Smooth muscle cell (in vitro differentiated cells): Measurements from ENCODE around the gene GAL3ST2. TPM values are rescaled to one million over a fixed set of nuclear protein-coding genes. Genes with fewer than 3 reads are reported as not detected.

ENCODE experiments used
- DNase-seq: peaks from one replicate; lab custom pipeline; 2025; ENCODE audit not compliant: unreplicated experiment; lab: John Stamatoyannopoulos, UW
- H2AFZ ChIP-seq: fragments of 200-600 bp; sonication (generic); 2 replicates; pipeline ENCODE4 v1.6.0; 2016; ENCODE audit warnings: antibody characterized with exemption, low read depth, mild to moderate bottlenecking
- H3F3A ChIP-seq: fragments of 200-600 bp; sonication (generic); 2 replicates; pipeline ENCODE4 v1.6.0; 2017; ENCODE audit warnings: antibody characterized with exemption, low read depth
- H3K27ac ChIP-seq: fragments of 200-600 bp; sonication (generic); 2 replicates; pipeline ENCODE4 v1.5.1; 2016; ENCODE audit warnings: low read depth, mild to moderate bottlenecking
- H3K27me3 ChIP-seq: fragments of 200-600 bp; sonication (generic); 2 replicates; pipeline ENCODE4 v1.6.1; 2016; ENCODE audit warnings: low read depth, mild to moderate bottlenecking
- H3K36me3 ChIP-seq: fragments of 200-600 bp; sonication (generic); 2 replicates; pipeline ENCODE4 v1.5.1; 2016; ENCODE audit warnings: low read depth
- H3K4me1 ChIP-seq: fragments of 200-600 bp; sonication (generic); 2 replicates; pipeline ENCODE4 v1.5.1; 2016; ENCODE audit warnings: low read depth
- H3K4me2 ChIP-seq: fragments of 200-600 bp; sonication (generic); 2 replicates; pipeline ENCODE4 v1.6.0; 2016; ENCODE audit warnings: mild to moderate bottlenecking
- H3K4me3 ChIP-seq: fragments of 200-600 bp; sonication (generic); 2 replicates; pipeline ENCODE4 v1.5.1; 2016; ENCODE audit warnings: mild to moderate bottlenecking
- H3K79me2 ChIP-seq: fragments of 200-600 bp; sonication (generic); 2 replicates; pipeline ENCODE4 v1.6.0; 2016; ENCODE audit warnings: low read depth, mild to moderate bottlenecking
- H3K9ac ChIP-seq: fragments of 200-600 bp; sonication (generic); 2 replicates; pipeline ENCODE4 v1.6.0; 2016; ENCODE audit warnings: low read depth
- H3K9me3 ChIP-seq: fragments of 200-600 bp; sonication (generic); replicated peaks from 2 replicates; pipeline ENCODE4 v1.5.1; 2016; ENCODE audit warnings: low read depth
- H4K20me1 ChIP-seq: fragments of 200-600 bp; sonication (generic); 2 replicates; pipeline ENCODE4 v1.6.0; 2016; ENCODE audit warnings: low read depth
- WGBS: methylation state at CpG from one replicate; pipeline ENCODE4 v1.1.7; 2016; ENCODE audit warnings: low lambda C conversion rate; 5-methylcytosine and 5-hydroxymethylcytosine counted together
- polyA plus RNA-seq: library from polyadenylated mRNA; unstranded; fragments of >200 nt; fragmentation: Nextera tagmentation; extraction: Ambion mirVana; gene quantifications from 2 replicates; pipeline ENCODE4 v1.2.1, GENCODE V29; 2016
- total RNA-seq: library from RNA; depleted of rRNA; stranded (reverse); fragments of >200 nt; gene quantifications from 2 replicates; pipeline ENCODE4 v1.2.3, GENCODE V29; 2014
- TF ChIP-seq, protein P1 (sequence below): fragments of 200-600 bp; sonication (generic); IDR thresholded peaks from 2 replicates; pipeline ENCODE4 v1.5.1; 2017; ENCODE audit warnings: borderline replicate concordance, mild to moderate bottlenecking, antibody characterized with exemption; ENCODE audit not compliant: insufficient read depth, poor library complexity, severe bottlenecking

Gene GAL3ST2
- total RNA-seq (not detected in 2 replicates), polyA plus RNA-seq (0.34 TPM in 2 replicates)

GRCh38 chr2:241776336-241777169 lies at the start of gene GAL3ST2:
Gene GAL3ST2, plus strand, starts transcription at chr2:241776822. Its CDS starts 134 bp downstream, at chr2:241776956.
- Histone ChIP-seq H4K20me1 (no peaks in the 10 kb centered on the region), H3K4me1 (peaks cover 13% of the 10 kb centered on the region), H3K27ac (no peak within 1 kb of the TSS), H3K9ac (no peak within 1 kb of the TSS), H3K9me3 (peaks cover 9% of the 10 kb centered on the region), H3K79me2 (no peaks in the 10 kb centered on the region), H3K4me2 (no peak within 1 kb of the TSS), H3K4me3 (no peak within 1 kb of the TSS), H3K27me3 (no peaks in the 10 kb centered on the region), H3K36me3 (no peaks in the 10 kb centered on the region), H2AFZ (no peak within 1 kb of the TSS), H3F3A (no peaks in the 10 kb centered on the region)
- 87% methylated on average over 27 of the region's 27 CpGs for WGBS
- DNase-seq: no peak
- TF ChIP-seq, protein P1, sequence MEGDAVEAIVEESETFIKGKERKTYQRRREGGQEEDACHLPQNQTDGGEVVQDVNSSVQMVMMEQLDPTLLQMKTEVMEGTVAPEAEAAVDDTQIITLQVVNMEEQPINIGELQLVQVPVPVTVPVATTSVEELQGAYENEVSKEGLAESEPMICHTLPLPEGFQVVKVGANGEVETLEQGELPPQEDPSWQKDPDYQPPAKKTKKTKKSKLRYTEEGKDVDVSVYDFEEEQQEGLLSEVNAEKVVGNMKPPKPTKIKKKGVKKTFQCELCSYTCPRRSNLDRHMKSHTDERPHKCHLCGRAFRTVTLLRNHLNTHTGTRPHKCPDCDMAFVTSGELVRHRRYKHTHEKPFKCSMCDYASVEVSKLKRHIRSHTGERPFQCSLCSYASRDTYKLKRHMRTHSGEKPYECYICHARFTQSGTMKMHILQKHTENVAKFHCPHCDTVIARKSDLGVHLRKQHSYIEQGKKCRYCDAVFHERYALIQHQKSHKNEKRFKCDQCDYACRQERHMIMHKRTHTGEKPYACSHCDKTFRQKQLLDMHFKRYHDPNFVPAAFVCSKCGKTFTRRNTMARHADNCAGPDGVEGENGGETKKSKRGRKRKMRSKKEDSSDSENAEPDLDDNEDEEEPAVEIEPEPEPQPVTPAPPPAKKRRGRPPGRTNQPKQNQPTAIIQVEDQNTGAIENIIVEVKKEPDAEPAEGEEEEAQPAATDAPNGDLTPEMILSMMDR: no peak

GRCh38 chr2:241728000-241728399 lies 48.6 kb upstream of the GAL3ST2 start:
- 96% methylated on average over 8 of the region's 8 CpGs for WGBS
- Histone ChIP-seq H3F3A (no peaks in the 10 kb centered on the region), H3K9ac (no peak overlapping the region), H3K36me3 (no peaks in the 10 kb centered on the region), H3K79me2 (no peaks in the 10 kb centered on the region), H2AFZ (no peak overlapping the region), H4K20me1 (no peaks in the 10 kb centered on the region), H3K27ac (no peak overlapping the region), H3K9me3 (no peaks in the 10 kb centered on the region), H3K4me1 (no peaks in the 10 kb centered on the region), H3K4me3 (no peak overlapping the region), H3K4me2 (no peak overlapping the region), H3K27me3 (no peaks in the 10 kb centered on the region)
- no peak for DNase-seq
- TF ChIP-seq, protein P1: no peak

GRCh38 chr2:241728627-241729026 lies 48.0 kb upstream of the GAL3ST2 start:
- Histone ChIP-seq H4K20me1 (no peaks in the 10 kb centered on the region), H3K27ac (no peak overlapping the region), H3K4me2 (no peak overlapping the region), H2AFZ (no peak overlapping the region), H3F3A (no peaks in the 10 kb centered on the region), H3K79me2 (no peaks in the 10 kb centered on the region), H3K27me3 (no peaks in the 10 kb centered on the region), H3K9ac (no peak overlapping the region), H3K4me1 (no peaks in the 10 kb centered on the region), H3K9me3 (no peaks in the 10 kb centered on the region), H3K4me3 (no peak overlapping the region), H3K36me3 (no peaks in the 10 kb centered on the region)
- TF ChIP-seq, protein P1: no peak
- 97% methylated on average over 19 of the region's 19 CpGs for WGBS
- DNase-seq: no peak

GRCh38 chr2:241729868-241730267 lies 46.8 kb upstream of the GAL3ST2 start:
- Histone ChIP-seq H4K20me1 (no peaks in the 10 kb centered on the region), H3F3A (no peaks in the 10 kb centered on the region), H3K9me3 (no peaks in the 10 kb centered on the region), H3K4me1 (no peaks in the 10 kb centered on the region), H3K9ac (no peak overlapping the region), H3K36me3 (no peaks in the 10 kb centered on the region), H3K79me2 (no peaks in the 10 kb centered on the region), H3K4me3 (no peak overlapping the region), H3K27me3 (no peaks in the 10 kb centered on the region), H3K4me2 (no peak overlapping the region), H3K27ac (no peak overlapping the region), H2AFZ (no peak overlapping the region)
- 95% methylated on average over 6 of the region's 6 CpGs for WGBS
- DNase-seq: no peak
- TF ChIP-seq, protein P1: no peak
